Activated CD4-positive, alpha-beta T cell treated with anti-CD3 and anti-CD28 coated beads, Interleukin-2, Interleukin-6, amounts not matched to agents 100 ng/mL and 50 ng/mL, durations not matched to agents 16 hours and 8 hours (primary cell): ENCODE results near the gene TAC3.
A peak's percentile ranks its signal among the peaks of the same experiment; 100 is the strongest.
"Not testable (repeated sequence)": the region's sequence is repeated elsewhere in the genome, so short reads cannot be mapped to it uniquely, and the experiment has no call there.

Experiments used
- DNase-seq: peaks from one replicate; pipeline ENCODE4 v3.0.0-alpha.2; 2020

TAC3 gene

GRCh38 chr12:57033431-57033830 lies 17.1 kb upstream of the TAC3 start:
- DNase-seq, result no peak

GRCh38 chr12:57031789-57032188 lies 15.5 kb upstream of the TAC3 start:
- DNase-seq, result no peak

GRCh38 chr12:57031138-57031725 lies 14.9 kb upstream of the TAC3 start:
- DNase-seq, result no peak

- DNase-seq, result no peak
These were observed 13.1 kb upstream of the TAC3 start for GRCh38 chr12:57029457-57029856.

GRCh38 chr12:57027805-57028153 lies 11.4 kb upstream of the TAC3 start:
- DNase-seq, result peak; percentile 12

- no peak for DNase-seq
These were observed 10.9 kb upstream of the TAC3 start for GRCh38 chr12:57027011-57027804.

- no peak for DNase-seq
These were observed 8.9 kb upstream of the TAC3 start for GRCh38 chr12:57025196-57025595.

DNA sequence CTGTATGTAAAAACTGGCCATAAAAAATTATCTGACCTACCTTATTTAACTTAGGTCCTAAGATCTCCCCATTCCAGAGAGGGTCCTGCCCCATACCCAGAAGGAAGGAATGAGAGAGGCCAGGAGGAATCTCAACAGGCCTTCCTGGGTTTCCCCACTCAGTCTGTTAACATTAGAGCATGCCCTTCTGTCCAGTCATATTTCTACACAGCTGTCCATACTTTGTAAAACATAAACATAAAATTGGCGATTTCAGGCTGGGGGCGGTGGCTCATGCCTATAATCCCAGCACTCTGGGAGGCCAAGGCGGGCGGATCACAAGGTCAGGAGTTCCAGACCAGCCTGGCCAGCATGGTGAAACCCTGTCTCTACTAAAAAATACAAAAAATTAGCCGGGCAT lies 6.0 kb upstream of the TAC3 start:
- DNase-seq, result not testable (repeated sequence)

GRCh38 chr12:57019983-57020719 lies 3.8 kb upstream of the TAC3 start:
- DNase-seq, result no peak

DNA sequence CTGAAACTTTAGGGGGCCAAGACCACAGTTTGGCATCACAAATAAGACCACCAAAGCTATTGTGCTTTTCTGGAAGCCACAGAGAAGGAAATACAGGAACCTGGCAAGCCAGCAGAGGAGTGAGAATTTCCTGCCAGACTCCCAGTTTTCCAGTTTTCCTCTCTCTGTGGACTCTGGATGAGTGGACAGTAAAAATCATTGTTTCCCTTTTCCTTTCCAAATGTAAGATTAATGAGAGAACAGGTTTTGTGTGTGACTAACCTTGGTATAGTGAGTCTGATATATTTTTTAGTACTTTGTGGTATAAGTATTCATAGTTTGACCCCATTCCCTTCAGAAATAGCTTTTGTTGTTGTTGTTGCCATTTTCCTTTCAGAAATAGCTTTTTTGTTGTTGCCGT lies 2.6 kb upstream of the TAC3 start:
- DNase-seq, result no peak

GRCh38 chr12:57018353-57018752 lies 2.0 kb upstream of the TAC3 start:
- DNase-seq, result not testable (repeated sequence)

DNA sequence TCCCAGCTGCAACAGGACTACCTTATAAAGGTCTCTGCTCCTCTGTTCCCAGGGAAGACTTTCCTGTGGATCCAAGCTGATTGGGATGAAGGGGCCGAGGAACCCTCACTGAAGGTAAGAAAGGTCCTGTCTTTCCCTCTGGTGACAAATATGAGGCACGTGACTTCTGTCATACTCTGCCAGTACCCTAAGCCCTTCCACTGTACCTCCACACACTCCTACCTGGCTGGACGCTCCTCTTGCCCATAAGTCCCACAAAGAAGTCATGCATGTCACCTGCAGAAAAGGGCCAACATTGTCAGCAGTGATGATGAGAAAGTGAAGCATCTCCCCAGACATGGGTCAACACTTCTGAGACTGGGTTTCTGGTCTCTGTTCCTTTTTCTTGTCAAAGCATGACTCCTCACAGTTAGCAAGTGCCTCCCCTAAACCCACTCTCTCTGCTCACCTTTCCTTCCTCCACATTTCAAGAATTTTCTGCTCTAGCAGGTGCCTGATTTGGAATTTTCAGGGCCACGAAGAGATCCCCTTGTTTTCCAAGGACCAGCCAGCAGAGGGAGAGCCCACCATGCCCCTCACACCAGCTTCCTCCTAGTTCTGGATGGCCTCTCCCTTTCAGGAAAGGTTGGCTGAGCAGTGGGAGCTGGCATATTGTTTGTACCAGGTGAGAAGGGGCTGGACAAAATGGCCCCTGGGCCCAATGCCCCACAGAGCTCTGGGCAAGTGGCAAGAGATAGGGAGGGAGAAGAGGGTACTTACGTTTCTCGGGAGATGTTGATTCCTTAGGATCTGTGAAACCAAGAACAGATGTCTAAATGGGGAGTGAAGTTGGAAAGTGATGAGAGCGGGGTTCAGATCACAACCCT lies 3.5 kb downstream of the TAC3 start:
- DNase-seq, result no peak

DNA sequence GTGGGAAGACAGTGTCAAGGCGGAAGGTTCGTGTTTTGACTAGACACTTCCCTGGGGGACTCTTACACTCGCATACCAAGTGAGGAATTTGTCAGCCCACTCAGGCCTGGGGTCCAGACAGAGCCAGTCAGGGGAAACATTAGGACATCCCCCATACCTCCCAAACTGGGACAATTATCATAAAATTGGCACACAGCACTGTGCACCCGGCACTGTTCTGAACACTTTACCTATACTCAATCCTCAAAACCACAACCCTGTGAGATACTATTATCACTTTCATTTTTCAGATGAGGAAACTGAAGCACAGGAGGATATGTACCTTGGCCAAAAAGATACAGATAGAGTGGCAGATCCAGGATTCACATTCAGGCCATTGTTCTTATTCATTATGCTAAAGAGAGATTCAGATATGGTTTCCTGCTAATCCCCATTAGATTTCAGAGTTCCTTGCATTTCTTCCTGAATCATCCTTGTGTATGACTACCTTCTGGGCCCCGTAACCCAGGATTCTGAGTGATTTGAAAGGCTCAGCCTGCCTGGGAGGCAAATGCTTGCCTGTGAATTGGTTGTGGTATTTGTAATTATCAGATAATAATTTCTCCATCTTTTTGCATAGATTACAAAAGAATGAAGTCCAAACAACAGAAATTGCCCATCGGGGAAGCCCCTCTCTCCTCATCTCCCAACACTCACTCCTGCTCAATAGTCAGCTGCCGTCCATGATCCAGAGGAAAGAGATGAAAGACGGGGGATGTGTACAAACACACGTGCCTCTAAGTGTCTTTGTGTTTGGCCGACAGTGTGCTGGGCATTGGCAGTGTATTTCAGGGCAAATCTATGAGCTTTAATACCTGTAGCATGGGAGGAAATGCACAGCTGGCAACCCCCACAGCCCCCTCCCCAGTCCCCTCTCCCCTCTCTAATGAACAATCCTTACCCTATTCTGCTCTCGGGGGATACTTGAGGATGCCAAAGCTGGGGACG lies 4.6 kb downstream of the TAC3 start:
- peak; percentile 54 for DNase-seq

- DNase-seq, result no peak
These were observed 5.6 kb downstream of the TAC3 start for GRCh38 chr12:57010627-57011247.

DNA sequence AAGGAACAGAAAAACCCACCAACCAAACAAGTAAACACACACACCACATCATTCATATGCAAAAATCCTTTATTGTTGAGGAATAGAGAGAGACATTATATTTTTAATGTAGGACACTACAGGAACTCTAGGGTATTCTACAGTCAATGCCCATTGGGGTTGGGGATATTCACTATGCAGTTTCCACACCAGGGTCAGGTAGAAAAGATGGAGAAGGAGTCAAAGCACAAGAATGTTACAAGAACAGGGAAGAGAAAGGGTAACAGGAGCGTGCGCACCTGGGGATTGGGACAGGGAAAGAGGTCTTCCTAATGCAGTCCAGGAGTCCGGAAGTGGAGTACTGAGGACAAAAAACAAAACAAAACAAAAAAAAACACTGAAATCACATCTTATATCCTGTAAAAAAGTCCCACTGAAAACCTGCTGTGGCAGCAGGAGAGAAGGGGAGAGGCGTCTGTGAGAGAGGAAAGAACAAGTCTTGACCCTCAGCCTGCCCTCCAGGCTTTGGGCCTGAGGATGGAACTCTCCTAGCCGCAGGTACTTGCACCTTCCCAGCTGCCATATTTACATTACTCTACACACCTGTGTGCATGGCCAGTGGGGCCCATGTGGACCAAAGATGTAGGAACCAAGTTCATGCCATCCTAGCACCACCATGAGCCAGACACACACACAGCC lies 6.2 kb downstream of the TAC3 start:
- DNase-seq, result no peak

- DNase-seq, result peak; percentile 66
These were observed 8.2 kb downstream of the TAC3 start for GRCh38 chr12:57008178-57008577.

- DNase-seq, result no peak
These were observed 9.4 kb downstream of the TAC3 start for GRCh38 chr12:57006809-57007475.

DNA sequence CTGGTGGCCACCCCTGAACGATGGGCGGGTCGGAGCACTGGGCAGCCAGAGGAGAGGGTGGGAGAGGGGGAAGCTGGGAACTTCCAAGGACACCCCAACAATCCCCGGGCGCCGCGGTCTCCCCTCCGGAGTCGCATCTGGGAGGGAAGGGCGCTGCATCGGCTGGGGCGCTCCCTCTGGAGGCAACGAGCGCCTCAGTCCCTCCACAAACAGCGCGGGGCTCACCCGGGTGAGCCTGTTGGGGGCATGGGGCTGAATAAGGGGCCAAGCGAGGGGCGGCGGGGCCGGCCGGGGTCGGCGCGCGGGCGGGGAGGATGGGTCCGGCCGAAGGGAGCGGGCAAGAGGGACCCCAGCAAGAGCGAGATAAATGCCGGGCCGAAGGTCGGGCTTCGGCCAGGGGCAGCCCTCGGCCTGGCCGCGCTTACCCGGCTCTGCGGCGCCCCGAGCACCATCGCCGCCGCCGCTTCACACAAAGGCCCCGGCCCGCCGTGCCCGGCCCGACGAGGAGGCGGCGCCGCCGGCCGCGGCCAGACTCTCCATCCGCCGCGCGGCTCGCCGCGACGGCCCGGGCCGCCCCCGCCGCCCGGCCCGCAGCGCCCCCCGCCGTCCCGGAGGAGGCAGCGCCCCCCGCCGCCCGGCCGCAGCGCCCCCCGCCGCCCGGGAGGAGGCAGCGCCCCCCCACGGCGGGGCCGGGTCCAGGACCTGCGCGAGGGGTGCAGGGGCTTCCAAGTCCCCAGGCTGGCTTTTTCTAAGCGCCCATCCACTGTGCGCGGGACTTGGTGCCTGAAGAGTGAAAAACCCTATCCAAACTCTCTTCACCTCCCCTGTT lies 10.1 kb downstream of the TAC3 start, which contains the start of gene ZBTB39:
TSS of gene ZBTB39 (minus strand) at position 567 of the 829 bp plus-strand sequence. CDS start 1,629 bp downstream, outside the sequence.
- DNase-seq, result peak; percentile 77

GRCh38 chr12:57004651-57005050 lies 11.7 kb downstream of the TAC3 start:
- DNase-seq, result no peak
